HG02571 (cell line): ENCODE results near the gene SIRPD.
A peak's percentile ranks its signal among the peaks of the same experiment; 100 is the strongest.

ENCODE experiments used
- ATAC-seq: cut with Tn5 transposase; IDR thresholded peaks from one replicate; pipeline ENCODE4 v1.9.1; 2021; ENCODE audit warnings: mild to moderate bottlenecking, moderate library complexity; ENCODE audit not compliant: unreplicated experiment

The SIRPD gene

DNA sequence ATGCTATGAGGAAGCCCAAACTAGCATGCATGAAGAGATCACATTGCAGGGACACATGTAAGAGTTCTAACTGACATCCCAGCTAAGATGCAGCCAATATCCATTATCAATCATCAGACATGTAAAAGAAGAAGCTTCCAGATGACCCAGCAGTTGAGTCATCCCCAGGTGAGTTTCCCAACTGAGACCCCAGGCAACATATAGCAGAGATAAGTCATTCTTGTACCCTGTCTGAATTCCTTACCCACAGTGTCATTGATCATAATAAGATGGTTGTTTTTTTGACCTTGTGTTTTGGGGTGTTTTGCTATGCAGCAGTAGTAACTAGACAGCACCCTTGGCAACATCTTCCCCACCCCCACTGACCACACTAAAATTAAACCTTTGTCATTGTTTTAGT is 18.9 kb downstream of the SIRPD start:
- no peak for ATAC-seq

DNA sequence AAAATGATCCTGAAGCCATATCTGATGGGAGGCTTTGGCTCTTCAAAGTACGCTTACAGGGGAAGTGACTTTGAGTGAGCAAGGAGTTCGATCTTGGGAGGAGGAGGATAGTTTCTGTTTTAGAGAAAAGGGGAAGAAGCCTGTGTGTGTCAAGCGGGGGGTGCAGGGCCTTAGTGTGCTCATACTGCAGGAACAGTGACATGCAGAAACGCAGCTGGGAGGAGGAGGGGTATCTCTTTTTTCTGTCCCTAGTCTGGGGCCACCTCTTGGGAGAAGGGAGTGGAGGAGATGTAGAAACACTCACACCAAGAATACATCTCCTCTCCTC is 19.8 kb downstream of the SIRPD start:
- no peak for ATAC-seq

DNA sequence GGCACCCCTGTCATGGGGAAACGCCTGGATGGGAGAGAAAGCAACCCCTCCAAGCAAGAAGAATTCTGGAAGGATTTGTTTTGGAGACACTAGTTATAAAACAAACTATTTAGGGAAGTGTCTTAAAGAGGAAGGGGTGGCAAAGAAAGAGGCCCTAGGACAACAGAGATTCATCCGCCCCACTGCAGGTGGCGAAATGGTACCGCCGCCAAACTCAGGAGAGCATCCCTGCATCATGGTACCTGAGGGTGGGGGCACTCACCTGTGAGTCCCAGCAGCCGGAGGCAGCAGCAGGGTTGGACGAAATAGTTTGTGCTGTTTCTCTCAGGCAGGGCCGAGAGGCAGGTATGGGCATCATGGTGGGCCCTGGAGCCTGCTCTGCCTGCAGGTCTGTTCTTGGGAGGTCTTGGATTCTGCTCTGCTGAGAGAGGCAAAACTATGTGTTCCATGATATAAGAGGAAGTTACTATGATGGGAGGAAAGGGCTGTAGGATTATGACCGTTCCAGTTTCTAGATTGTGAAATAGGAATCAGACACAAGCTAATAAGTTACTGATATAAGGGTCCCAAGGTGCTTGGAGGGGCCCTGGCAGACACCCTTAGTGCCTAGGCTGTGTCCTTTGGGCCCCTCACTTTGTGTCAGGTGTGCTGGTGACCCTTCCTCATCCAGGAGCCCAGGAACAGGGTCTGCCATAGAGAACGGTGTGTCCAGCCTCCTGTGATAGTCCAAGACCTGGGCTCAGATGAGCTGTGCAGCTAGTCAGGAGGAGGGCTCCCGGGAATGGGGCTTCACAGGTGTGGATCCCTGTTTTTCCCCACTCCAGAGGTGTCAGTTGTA is 20.4 kb downstream of the SIRPD start:
- ATAC-seq: no peak

DNA sequence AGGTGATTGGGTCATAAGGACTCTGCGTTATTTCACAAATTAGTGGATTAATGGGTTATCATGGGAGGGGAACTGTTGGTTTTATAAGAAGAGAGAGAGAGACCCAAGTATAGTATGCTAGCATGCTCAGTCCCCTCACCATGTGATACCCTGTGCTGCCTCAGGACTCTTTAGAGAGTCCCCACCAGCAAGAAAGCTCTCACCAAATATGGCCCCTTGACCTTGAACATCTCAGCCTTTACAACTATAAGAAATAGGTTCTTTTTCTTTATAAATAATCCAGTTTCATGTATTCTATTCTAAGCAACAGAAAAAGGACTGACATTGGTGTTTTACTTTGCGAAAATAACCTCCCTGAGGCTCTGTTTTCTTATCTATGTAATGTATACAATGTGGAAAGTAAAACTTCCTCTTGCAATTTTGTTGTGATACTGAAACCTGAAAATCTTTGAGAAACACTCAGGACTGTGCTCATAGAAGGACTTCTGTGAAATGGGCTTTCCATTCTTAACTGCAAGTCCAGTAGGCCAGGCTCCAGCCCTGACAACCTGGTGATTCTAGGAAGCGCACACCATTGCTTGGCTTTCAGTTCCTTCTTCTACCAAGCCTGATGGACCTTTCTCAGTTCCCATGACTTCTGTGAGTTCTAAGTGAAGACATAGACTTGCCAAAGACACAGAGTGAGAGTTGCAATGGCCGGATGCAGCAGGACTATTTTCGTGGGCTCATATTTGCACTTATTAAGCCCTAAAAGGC is 21.9 kb downstream of the SIRPD start:
- ATAC-seq: peak; percentile 79

DNA sequence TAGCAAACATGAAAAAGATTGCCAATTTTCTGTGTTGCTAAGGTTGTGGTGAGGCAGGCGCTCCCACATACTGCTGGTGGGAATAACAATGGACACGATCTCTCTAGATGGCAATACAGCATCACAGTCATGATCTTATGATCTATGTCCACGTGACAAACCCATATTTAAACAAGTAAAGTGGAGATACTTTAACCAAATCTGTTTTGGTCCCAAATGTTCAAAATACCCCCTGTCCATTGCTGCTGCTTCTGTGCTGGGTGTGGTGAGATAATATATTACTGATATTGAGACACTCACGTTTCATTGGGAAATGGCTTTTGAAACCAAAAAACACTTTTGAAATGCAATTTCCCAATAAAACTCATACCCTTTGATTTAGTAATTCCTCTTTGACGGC is 23.0 kb downstream of the SIRPD start:
- ATAC-seq: no peak

DNA sequence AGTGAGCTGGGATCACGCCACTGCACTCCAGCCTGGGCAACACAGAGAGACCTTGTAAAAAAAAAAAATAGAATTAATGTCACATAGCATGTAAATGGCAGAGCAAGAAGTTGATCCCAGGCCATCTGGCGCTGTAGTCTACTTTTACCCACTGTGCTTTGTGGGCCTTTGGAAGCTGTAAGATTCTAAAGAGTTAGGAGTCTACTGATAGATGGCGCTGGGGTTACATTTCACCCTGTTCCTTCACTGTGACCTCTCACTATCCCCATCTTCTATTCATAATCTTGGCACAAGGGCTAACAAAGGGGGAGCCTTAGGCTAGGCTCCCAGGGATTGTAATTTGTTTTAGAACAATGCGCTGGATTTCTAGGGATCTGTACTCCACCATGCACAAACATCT is 24.4 kb downstream of the SIRPD start:
- ATAC-seq: no peak

DNA sequence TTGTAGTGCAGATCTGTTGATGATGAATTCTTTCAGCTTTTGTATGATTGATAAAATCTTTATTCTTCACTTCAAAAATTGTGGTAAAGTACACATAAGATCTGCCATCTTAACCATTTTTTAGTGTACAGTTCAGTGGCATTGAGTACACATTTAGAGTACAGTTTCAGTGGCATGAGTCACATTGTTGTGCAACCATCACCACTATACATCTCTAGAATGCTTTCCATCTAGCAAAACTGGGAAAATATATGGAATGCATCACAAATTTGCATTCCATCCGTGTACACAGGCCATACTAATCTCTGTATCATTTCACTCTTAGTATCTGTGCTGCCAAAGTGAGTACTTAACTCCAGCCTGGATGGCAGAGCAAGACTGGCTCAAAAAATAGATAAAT is 28.7 kb downstream of the SIRPD start:
- no peak for ATAC-seq

DNA sequence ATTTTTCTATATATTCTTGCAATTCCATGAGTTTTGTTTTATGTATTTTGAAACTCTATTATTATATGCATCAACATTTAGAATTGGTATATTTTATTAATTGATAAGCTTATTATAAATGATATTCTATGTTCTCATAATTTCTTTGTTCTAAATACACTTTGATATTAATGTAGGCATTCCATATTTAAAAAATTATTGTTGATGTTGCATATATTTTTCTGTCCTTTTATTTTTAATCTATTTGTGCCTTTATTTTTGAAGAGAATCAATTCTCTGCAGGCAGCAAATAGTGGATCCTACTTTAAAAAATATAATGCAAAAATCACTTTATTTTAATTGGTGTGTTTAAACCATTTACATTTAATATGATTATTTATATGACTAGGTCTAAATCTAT is 29.6 kb downstream of the SIRPD start:
- ATAC-seq: no peak

DNA sequence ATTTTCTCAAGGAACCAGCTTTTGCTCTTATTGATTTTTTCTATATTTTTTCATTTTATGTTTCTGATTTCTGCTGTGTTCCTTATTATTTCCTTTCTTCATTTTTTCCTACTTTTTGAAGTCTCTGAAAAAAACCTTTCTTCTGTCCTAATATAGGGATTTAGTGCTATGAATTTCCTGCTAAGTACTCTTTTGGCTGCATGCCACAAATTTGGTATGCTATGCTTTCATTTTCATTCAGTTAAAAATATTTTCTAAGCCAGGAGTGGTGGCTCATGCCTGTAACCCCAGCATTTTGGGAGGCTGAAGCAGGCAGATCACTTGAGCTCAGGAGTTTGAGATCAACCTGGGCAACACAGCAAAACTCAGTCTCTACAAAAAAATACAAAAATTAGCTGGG is 30.6 kb downstream of the SIRPD start:
- no peak for ATAC-seq

DNA sequence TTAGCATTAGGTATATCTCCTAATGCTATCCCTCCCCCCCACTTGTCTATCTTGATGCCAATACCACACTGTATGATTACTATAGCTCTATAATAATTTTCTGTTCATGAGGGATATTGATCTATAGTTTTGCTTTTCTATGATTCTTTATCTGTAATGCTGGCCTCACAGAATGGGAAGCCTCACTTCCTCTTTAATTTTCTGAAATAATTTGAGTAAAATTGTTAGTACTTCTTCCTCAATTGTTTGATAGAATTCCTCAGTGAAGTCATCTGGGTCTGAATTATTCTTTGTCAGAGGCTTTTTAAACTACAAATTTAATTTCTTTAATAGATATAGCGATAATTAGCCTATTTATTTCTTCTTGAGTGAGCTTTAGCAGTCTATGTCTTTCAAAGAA is 31.2 kb downstream of the SIRPD start:
- ATAC-seq: no peak

DNA sequence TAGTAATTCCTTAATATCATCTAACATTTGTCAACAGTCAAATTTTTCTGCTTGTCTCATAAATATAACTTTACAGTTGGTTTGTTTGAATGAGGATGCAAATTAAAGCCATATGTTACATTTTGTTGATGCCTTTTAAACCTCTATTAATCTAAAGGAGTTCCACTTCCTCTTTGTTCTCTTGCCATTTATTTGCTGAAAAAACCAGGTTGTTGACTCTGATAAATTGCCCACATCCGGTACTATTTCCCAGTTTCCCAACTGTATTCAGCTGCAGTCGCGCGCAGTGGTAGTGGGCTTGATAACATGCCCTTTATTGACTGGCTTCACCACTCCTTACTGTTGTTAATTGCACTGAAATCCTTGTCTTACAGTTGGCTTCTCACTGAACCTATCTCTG is 33.5 kb downstream of the SIRPD start:
- no peak for ATAC-seq

DNA sequence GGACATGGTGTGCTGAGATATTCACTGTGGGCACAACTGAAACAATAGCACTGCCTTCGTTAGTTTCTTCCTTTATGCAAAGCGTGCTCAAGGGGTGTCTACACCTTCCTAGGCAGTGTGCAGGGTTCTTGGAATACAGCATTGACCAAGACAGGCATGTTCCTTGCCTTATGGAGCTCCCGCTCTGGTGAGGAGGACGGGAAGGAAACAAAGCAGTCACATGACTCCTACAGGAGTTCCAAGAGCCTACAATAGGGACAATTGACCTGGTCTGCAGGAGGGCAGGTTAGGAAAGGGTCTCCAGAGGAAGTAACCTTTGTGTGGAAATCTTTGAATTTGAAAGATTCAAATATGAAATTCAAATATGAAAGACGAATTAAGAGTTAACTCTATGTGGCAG is 40.5 kb downstream of the SIRPD start:
- ATAC-seq: no peak

DNA sequence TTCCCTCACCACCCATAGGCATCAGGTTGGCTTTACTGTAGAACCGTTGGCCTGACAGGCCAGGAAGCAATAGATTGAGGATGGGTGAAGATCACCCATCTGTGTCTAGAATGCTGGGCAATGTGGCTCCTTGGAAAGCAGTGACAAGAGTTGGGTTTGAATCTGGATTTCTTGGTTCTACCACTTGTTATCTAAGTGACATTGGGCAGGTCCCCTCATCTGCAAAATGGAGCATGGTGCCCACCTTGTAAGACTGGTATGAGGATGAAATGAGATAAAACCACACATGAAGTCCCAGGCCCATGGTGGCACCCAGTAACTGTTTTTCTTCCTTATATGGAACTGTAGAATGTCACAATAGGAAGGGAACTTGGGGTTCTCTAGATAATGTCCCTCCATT is 43.7 kb downstream of the SIRPD start:
- ATAC-seq: no peak

DNA sequence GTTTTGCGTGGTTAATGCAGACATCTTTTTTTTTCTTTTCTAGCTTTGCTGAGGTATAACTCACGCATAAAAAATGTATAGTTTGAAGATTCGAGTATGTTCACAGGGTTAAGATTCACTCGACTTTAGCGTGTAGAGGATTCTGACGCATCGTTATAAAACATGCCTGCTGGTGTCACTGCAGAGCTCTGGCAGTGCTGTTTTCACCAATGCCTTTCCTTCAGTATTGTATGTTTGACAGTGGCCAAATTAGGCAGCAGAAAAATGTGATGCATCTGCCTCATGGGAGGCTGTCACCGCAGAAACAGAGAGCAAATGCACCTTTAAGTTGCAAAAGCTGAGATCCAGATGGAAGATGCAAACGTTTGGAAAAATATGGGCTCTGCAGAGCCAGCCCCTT is 48.3 kb downstream of the SIRPD start:
- no peak for ATAC-seq

DNA sequence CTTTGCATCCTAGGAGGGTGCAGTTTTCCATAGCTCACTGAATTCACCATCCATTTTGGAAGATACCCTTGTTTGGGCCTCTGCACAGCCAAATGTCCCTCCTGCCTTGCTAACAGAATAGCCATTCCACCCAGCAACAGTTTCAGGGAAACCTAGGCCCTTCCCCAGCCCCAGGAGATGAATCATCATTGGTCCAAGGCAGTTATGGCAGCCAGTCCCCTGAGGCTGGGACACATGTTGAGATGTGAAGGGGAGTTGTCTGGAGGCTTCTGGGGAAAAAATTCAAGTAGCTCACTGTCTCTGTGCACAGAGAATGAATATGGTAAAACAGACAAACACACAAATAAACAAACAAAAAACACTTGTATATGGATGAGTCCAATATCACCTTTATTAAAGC is 48.9 kb downstream of the SIRPD start:
- no peak for ATAC-seq

DNA sequence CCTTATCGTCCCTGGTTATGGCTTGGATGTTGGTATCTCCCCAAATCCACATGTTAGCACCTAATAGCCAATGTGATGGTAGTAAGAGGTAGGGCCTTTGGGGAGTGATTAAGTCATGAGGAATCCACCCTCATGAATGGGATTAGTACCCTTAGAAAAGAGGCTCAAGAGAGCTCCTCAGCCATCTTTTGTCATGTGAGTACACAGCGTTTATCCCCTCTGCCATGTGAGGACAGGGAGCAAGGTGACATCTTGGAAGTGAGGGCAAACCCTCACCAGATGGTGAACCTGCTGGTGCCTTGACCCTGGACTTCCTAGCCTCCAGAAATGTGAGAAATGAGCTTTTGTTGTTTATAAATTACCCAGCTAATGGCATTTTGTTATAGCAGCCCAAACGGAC is 50.2 kb downstream of the SIRPD start:
- ATAC-seq: no peak

DNA sequence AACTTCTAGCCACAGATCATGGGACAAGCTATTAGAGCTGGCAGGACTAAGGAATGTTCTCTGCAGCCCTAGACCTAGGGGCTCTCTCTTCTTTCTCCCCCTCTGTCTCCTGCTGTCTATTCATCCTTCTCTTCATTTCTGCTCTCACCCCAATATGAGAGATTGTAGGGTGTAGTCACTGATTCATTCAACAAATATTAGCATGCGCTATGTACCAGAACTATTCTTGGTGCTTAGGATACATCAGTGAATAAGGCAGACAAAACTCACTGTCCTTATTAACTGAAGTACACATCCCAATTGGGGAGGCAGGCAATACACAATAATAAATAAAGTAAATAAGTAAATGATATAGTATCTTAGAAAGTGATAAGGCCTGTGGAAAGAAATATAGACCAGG is 51.6 kb downstream of the SIRPD start:
- ATAC-seq: no peak

DNA sequence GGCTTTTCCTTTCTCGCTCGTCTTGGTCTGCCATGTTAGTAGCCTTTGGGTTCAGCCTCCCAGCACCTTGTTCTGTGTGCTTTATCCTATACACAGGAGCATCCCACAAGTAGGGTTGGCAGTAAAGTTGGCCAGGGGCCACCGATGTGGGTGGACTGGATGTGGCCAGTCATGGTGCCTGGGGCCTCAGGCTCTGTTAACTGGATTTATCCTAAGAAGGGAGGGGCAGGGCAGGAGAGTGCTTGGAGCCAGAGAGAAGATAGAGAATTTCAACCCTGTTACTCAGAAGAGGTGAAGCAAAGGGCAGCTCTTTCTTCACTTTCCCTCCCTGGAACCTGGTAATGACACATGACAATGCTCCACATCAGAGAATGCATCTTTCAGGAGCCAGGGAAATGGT is 52.1 kb downstream of the SIRPD start:
- ATAC-seq: no peak

DNA sequence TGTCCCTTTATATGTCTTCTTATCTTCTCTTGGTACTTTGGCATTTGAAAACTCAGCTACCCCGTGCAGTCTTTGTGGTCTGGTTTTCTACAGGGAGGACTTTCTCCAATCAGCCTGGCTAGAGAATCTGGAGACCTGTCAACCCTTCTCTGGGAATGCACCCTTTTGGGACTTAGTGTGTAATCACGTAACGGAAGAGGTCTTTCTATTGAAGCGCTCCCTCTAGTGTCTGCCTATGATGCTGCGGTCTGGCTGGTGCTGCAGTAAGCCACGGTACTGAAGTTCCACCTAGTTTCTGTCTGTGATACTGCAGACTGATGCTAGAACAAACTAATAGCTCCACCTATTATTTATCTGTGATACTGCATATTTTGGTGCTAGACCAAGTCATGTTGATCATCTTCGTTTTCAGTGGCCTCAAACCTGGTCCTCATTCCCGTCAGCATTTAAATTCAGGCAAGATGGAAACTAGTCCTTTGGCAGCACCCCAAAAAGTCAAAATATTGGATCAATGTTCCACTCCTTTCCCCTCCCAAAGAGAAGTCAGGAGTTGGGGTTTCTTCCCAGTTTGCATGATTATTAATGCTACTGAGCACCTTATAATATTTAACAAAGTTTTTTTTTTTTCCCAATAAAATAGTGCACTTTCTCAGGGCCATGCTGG is 53.8 kb downstream of the SIRPD start:
- ATAC-seq: peak; percentile 88

DNA sequence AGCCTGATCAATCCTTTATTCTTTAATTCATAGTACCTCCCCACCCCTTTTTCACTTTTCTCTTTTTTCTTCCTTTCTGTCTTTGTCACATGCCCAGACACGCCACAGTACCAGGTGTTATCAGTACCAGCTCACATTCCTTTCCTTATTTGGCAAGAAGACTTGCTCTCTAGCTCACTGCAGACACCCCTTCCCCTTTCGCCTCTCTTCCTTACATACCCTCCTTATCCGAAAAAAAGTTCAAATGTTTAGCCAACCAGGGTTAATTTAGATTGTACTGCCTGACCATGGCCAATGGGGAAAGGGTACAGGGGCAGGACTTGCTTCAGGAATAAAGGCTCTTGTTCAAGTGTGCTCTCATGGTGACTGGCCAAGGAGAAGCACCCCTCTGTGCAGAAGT is 57.0 kb downstream of the SIRPD start:
- no peak for ATAC-seq

DNA sequence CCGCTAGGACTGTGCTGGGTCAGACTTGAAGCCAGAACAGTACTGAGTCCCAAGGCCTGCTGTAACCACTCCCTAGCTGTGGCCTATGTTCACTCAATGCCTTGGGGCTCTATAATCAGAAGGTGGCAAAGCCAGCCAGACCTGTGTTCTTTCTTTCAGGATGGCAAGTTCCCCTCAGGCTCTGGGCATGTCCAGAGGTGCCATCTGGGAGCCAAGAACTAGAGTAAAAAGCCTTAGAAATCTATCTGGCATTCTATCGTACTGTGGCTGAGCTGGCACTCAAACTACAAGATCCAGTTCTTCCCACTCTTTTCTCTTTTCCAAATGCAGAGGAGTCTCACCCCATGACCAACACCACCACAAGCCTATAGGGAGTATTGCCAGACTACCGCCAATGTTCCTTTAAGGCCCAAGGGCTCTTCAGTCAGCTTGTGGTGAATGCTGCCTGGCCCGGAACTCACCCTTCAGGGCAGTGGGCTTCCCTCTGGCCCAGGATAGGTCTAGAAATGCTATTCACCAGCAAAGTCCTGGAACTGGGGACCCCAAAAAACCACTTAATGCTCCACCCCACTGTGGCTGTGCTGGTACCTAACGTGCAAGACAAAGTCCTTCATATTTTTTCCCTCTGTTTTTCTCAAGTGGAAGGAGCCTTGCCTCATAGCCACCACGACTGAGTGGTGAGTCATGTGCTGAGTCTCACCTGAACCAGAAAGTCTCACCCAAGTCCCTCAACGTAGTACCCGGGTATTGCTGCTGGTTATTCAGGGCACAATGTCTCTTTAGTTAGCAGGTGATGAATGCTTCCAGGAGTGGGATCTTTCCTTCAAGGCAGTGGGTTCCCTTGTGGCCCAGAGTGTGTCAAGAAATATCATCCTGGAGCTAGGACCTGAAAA is 57.7 kb downstream of the SIRPD start:
- no peak for ATAC-seq
